Measurements from ENCODE around the gene UNG.
"Not testable (repeated sequence)": the region's sequence is repeated elsewhere in the genome, so short reads cannot be mapped to it uniquely, and the experiment has no call there.

The UNG gene

GRCh38 chr12:109121346-109121880, 24.0 kb downstream of the UNG start:
- DNase-seq (ENCODE audit: low read depth in 3 of 3) = no peak

DNA sequence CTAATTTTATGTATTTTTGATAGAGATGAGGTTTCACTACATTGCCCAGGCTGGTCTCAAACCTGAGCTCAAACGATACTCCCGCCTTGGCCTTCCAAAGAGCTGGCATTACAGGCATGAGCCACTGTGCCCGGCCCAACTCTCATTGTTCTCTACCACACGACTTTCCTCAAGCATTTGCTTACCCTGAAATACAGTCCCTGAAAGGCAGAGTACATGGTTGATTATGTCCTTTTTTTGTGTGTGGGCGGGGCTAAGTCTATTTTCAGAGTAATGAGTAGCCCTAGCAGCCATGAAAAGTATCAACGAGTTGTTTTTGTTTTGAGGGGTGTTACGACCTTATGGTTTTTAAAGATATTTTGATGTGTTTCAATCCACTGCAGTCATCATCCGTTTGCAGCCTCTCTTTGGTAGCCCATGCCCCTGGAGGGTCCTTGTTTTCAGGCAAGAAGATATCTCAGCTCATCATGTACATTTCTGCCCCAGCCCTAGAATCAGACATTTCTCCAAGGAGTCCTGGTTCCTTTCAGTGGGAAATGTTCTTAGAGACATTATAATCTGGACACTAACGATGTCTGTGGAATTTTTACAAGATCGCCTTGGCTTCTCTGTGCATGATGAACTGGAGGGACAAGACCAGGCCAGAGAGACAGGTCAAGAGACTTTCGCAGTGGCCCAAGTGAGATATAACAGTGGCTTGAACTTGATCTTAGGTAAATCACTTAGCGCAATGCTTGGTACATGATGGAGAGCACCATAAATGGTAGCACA, 27.7 kb downstream of the UNG start:
- no peak for DNase-seq (ENCODE audit: low read depth in 3 of 3)

DNA sequence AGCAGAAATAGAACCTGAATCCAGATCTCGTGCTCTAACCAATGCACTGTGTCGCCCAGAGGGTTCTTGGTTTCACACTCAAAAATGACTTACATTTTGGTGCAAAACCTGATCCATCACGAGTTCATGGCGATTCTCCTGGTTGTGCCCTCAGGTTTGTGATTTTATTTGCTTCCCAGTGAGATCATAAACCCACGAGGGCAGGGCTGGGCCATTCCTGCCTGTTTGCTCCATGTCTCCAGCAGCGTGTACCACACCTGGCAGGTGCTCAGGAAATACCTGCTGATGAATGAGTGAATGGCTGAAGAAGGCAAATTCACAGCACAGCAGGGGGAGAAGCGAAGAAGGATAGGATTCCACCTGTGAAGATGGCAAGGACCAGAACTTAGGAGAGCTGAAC, 28.4 kb downstream of the UNG start:
- DNase-seq (ENCODE audit: low read depth in 3 of 3) = no peak

- DNase-seq (ENCODE audit: low read depth in 3 of 3) = no peak
Measured at GRCh38 chr12:109126784-109127183, 29.4 kb downstream of the UNG start.

- no peak for DNase-seq (ENCODE audit: low read depth in 3 of 3)
Measured at GRCh38 chr12:109127533-109128242, 30.3 kb downstream of the UNG start.

- DNase-seq (ENCODE audit: low read depth in 3 of 3) = no peak
Measured at GRCh38 chr12:109130297-109131153, 33.1 kb downstream of the UNG start.

GRCh38 chr12:109131154-109132050, 34.0 kb downstream of the UNG start:
- DNase-seq (ENCODE audit: low read depth in 3 of 3) = no peak

DNA sequence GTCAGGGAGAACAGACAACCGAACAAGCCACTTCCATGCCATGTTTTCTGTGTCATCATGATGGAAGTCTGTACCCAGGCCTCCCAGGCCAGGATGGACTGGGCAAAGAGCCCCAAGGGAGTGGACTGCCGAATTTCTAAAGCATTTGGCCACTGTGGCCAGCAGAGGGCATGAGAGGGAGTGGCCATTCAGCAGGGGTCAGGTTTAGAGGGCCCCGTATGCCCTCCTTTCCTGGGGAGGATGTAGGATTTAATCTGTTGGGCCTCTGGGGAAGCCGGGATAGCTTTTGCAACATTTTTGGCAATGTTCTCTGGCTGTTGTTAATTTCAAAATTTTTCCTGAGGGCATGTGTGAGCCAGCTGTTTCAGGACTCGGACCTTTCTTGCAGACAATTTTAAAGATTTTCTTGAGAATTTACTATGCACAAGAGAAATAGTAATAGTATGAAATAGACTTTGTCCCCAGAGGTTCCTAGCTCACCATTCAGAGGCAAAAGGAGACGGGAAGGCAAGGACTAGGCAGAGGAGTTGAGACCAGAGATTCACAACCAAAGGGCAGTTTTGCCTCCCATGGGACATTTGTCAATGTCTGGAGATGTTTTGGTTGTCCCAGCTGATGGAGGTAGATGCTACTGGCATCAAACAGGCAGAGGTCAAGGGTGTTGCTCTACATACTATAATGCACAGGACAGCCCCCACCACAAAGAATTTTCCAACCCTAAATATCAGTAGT, 37.0 kb downstream of the UNG start:
- no peak for DNase-seq (ENCODE audit: low read depth in 3 of 3)

GRCh38 chr12:109137055-109137454, 39.7 kb downstream of the UNG start:
- no peak for DNase-seq (ENCODE audit: low read depth in 3 of 3)

GRCh38 chr12:109139360-109139759, 42.0 kb downstream of the UNG start:
- no peak for DNase-seq (ENCODE audit: low read depth in 3 of 3)

GRCh38 chr12:109139791-109140190, 42.4 kb downstream of the UNG start:
- DNase-seq (ENCODE audit: low read depth in 3 of 3) = no peak

GRCh38 chr12:109140560-109140959, 43.2 kb downstream of the UNG start:
- no peak for DNase-seq (ENCODE audit: low read depth in 3 of 3)

GRCh38 chr12:109144224-109144623, 46.8 kb downstream of the UNG start:
- no peak for DNase-seq (ENCODE audit: low read depth in 3 of 3)

DNA sequence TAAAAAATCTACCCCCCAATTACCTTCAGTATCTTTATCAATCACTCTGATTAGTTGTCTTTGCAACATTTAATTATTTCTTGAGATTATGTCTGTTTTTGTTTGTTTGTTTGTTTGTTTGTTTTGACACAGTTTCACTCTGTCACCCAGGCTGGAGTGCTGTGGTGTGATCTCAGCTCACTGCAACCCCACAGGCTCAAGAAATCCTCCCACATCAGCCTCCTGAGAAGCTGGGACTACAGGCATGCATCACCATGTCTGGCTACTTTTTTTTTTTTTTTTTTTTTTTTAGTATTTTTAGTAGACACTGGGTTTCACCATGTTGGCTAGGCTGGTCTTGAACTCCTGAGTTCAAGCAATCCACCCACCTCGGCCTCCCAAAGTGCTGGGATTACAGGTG, 49.7 kb downstream of the UNG start:
- not testable (repeated sequence) for DNase-seq (ENCODE audit: low read depth in 3 of 3)

DNA sequence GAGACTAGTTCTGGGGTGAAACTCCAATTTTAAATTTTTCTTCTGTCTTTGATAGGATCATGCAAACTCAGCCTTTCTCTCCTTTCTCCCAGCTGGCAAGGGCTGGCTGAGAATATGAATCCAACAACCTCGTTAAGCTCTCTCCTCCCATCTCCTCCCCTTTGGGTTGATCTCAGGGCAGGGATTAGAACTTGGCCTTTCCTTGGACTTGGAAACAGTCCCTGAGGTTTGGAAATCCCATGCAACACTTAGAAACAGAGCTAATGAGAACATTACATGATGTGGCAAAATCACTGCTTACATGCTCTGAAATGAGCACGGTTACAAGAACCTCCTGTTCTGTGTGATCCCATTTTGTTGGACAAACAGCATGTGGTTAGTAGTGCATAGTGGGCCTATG, 50.6 kb downstream of the UNG start:
- DNase-seq (ENCODE audit: low read depth in 3 of 3) = no peak

DNA sequence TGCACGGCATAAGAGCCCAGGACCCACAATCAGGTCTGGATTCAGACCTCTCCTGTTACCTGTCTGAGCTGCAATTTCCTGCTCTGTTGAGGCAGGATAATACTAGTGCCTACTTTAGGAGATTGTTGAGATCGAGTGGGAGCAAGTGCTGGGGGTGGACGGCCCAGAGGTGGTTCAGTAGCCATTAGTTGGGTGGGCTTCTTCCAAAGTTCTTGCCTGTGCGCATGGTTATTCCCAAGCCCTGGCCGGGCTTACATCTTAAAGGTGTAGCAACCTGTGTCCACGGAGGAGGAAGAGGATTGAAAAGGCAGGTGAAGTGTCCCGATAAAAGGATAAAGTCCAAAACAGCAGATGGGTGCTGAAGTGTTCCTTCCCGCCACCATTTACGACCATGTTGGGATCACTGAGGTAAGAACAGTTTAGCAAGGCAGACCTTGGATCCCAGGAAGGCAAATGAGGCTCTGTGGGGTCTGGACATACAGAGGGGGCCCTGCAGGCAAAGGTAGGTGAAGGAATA, 52.8 kb downstream of the UNG start:
- no peak for DNase-seq (ENCODE audit: low read depth in 3 of 3)

- no peak for DNase-seq (ENCODE audit: low read depth in 3 of 3)
Measured at GRCh38 chr12:109151457-109151856, 54.1 kb downstream of the UNG start.

DNA sequence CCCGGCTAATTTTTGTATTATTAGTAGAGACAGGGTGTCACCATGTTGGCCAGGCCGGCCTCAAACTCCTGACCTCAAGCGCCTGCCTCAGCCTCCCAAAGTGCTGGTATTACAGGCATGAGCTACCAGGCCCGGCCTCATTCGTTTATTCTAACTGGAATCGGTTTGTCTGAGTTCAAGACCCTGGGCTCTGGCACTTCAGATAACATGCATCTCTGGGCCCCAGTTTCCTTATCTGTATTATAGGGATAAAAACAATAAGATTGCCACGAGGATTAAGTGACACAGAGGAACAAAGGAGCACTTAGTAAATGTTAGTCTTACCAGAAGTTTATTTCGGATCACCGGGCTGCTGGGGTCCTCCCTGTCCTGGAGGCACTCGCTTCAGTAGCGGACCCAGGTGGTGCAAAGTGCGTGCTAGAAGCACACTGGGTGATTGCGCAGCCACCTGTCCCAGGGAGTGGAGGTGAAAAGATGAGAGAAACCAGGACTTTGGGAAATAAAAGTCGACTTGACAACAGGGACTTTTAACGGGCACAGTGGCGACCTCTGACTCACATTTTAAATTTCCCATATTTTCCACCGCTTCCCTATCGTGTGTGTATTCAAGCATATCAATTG, 56.5 kb downstream of the UNG start:
- DNase-seq (ENCODE audit: low read depth in 3 of 3) = no peak

Data from stimulated activated CD4-positive, alpha-beta T cell treated with anti-CD3 and anti-CD28 coated beads, TNF-alpha, amount 100 ng/mL, for 24 hours (primary cell).